Spleen (tissue), 11 donors: ENCODE measurements around the gene XPNPEP2. TPM values are rescaled to one million over a fixed set of nuclear protein-coding genes. Genes with fewer than 3 reads are reported as not detected.

Source experiments
- DNase-seq: peaks from one replicate; pipeline ENCODE4 v3.0.0-alpha.2; 2020
- H3K27ac ChIP-seq, 8 donors: fragments of 200-600 bp; sonication (generic) in 7 of 8; 1 replicate in 4 of 8; 2 replicates in 4 of 8; pipeline versions ENCODE4 v1.5.0 to v1.8.0; 2016 to 2021; ENCODE audit warnings: inconsistent platforms in 4 of 8, mild to moderate bottlenecking in 4 of 8, moderate library complexity in 1 of 8
- H3K27me3 ChIP-seq, 7 donors: fragments of 200-600 bp; sonication (generic) in 6 of 7; replicated peaks in 1 of 7; 1 replicate in 4 of 7; 2 replicates in 3 of 7; pipeline versions ENCODE4 v1.5.0 to v1.8.0; 2016 to 2021; ENCODE audit warnings: inconsistent platforms in 3 of 7, mild to moderate bottlenecking in 1 of 7
- H3K36me3 ChIP-seq, 6 donors: fragments of 200-600 bp; sonication (generic) in 5 of 6; 1 replicate in 4 of 6; 2 replicates in 2 of 6; pipeline versions ENCODE4 v1.5.0 to v1.8.0; 2016 to 2021; ENCODE audit warnings: inconsistent platforms in 2 of 6
- H3K4me1 ChIP-seq, 6 donors: fragments of 200-600 bp; sonication (generic) in 5 of 6; 1 replicate in 3 of 6; 2 replicates in 3 of 6; pipeline versions ENCODE4 v1.5.0 to v1.8.0; 2016 to 2021; ENCODE audit warnings: inconsistent platforms in 3 of 6
- H3K4me3 ChIP-seq, 8 donors: fragments of 200-600 bp; sonication (generic) in 7 of 8; 1 replicate in 4 of 8; 2 replicates in 4 of 8; pipeline versions ENCODE4 v1.5.0 to v1.8.0; 2016 to 2021; ENCODE audit warnings: inconsistent platforms in 4 of 8, mild to moderate bottlenecking in 4 of 8, moderate library complexity in 2 of 8
- H3K9me3 ChIP-seq, 8 donors: fragments of 200-600 bp; sonication (generic) in 7 of 8; 1 replicate in 4 of 8; 2 replicates in 4 of 8; pipeline versions ENCODE4 v1.5.0 to v1.8.0; 2016 to 2021; ENCODE audit warnings: inconsistent platforms in 4 of 8
- CTCF ChIP-seq, 11 experiments: fragments of 200-600 bp in 7 of 11; fragments of 450-650 bp in 4 of 11; sonication (generic) in 4 of 11; IDR thresholded peaks in 8 of 11; conservative IDR thresholded peaks in 3 of 11; 1 replicate in 7 of 11; 2 replicates in 4 of 11; pipeline versions ENCODE4 v1.4.0 to v1.8.0; 2016 to 2021; ENCODE audit warnings: antibody characterized with exemption in 11 of 11, inconsistent platforms in 4 of 11, mild to moderate bottlenecking in 1 of 11
- POLR2A ChIP-seq, 3 donors: fragments of 450-650 bp; IDR thresholded peaks; one replicate each; pipeline ENCODE4 v1.5.1; 2017; ENCODE audit warnings: antibody characterized with exemption in 3 of 3, mild to moderate bottlenecking in 1 of 3
- POLR2AphosphoS5 ChIP-seq, 3 donors: sonication (generic); formaldehyde crosslinking; IDR thresholded peaks; one replicate each; pipeline ENCODE4 v1.5.1; 2017; ENCODE audit warnings: antibody characterized with exemption in 3 of 3
- WGBS, 5 donors: extraction: QIAGEN DNeasy Blood & Tissue Kit in 3 of 5; methylation state at CpG; one replicate each; pipeline versions ENCODE4 v1.1.5 to v1.1.7; 2013 to 2018; 5-methylcytosine and 5-hydroxymethylcytosine counted together
- intact Hi-C: fragments of 100-400 bp; cut with DNase I; formaldehyde crosslinking; loops from one replicate; pipeline ENCODE4 v1.15.0; 2023; ENCODE audit warnings: low total_unique reads
- polyA plus RNA-seq, 3 donors: library from polyadenylated mRNA; stranded (reverse); fragments of 200-250 nt; gene quantifications; one replicate each; pipeline ENCODE4 v1.2.1, GENCODE V29; 2013
- total RNA-seq, 7 donors: library from RNA; depleted of rRNA in 3 of 7; stranded (reverse); fragments of >200 nt in 3 of 7; fragmentation: NEBNext Ultra II Directional in 4 of 7; extraction: Animal tissue kit (Norgen Biotek cat#: 25700) in 4 of 7; gene quantifications; one replicate each; pipeline versions ENCODE4 v1.1.0 to v1.2.1, GENCODE V29; 2016 to 2021
- donor health status: healthy with polysubstance abuse.
- donor health status: DM: no; HTN: no; CAD: no; lungs with moderate emphysema.
- donor health status: DM: no; HTN: no; CAD: no.
- donor health status: Bipolar disorder and iron deficiency.
- donor health status: healthy.
- donor health status: DM: no; HTN: no; CAD: no.
- donor health status: DM: yes; HTN: yes; CAD: no.

XPNPEP2 gene
- total and polyA plus RNA-seq, 10 donors, result 0.09 to 0.74 (median 0.21) TPM

- no peak overlapping the region for H3K27ac ChIP-seq
- no peaks in the 10 kb centered on the region for H3K36me3 ChIP-seq
- H3K4me1 ChIP-seq, result peaks cover 0 to 15% (median 0%) of the 10 kb centered on the region in 6 donors
- H3K27me3 ChIP-seq, result no peaks in the 10 kb centered on the region
- DNase-seq, result no peak
- 60 to 89% (median 71%) methylated on average over 1 to 4 of the region's 4 CpGs for WGBS, 5 donors
- no peaks in the 10 kb centered on the region for H3K9me3 ChIP-seq
- no peak for TF ChIP-seq POLR2AphosphoS5 (IDR thresholded peaks at IDR 0.05)
- TF ChIP-seq CTCF (IDR thresholded peaks at IDR 0.05 in 8 of 11, conservative IDR thresholded peaks at IDR 0.05 in 3 of 11), result no peak
- TF ChIP-seq POLR2A (IDR thresholded peaks at IDR 0.05), result no peak
- intact Hi-C loops, result no loop called here
- H3K4me3 ChIP-seq, result no peak overlapping the region
Observed at GRCh38 chrX:129733335-129733734, 5.4 kb upstream of the XPNPEP2 start.

GRCh38 chrX:129736491-129736890 lies 2.3 kb upstream of the XPNPEP2 start:
- H3K9me3 ChIP-seq, result no peaks in the 10 kb centered on the region
- 57 to 76% (median 63%) methylated on average over 6 of the region's 6 CpGs for whole genome bisulfite sequencing, 5 donors
- intact Hi-C loops, result no loop called here

GRCh38 chrX:129737916-129738315 lies 863 bp upstream of the XPNPEP2 start:
- Histone ChIP-seq H3K4me1 (peaks cover 0 to 39% (median 0%) of the 10 kb centered on the region in 6 donors), H3K36me3 (no peaks in the 10 kb centered on the region), H3K4me3 (no peak overlapping the region), H3K9me3 (no peaks in the 10 kb centered on the region), H3K27me3 (no peaks in the 10 kb centered on the region), H3K27ac (no peak overlapping the region)
- intact Hi-C loops, result no loop called here
- DNase-seq, result no peak
- no peak for TF ChIP-seq POLR2A (IDR thresholded peaks at IDR 0.05)
- no peak for TF ChIP-seq POLR2AphosphoS5 (IDR thresholded peaks at IDR 0.05)
- WGBS, 5 donors, result 45 to 65% (median 60%) methylated on average over 5 of the region's 5 CpGs

More at GRCh38 chrX:129736491-129736890, 2.3 kb upstream of the XPNPEP2 start:
- Histone ChIP-seq H3K27ac (no peak overlapping the region), H3K4me1 (peaks cover 0 to 26% (median 0%) of the 10 kb centered on the region in 6 donors), H3K36me3 (no peaks in the 10 kb centered on the region), H3K4me3 (no peak overlapping the region), H3K27me3 (no peaks in the 10 kb centered on the region)
- DNase-seq, result no peak
- TF ChIP-seq POLR2AphosphoS5 (IDR thresholded peaks at IDR 0.05) (no peak), CTCF (IDR thresholded peaks at IDR 0.05 in 8 of 11, conservative IDR thresholded peaks at IDR 0.05 in 3 of 11) (no peak), POLR2A (IDR thresholded peaks at IDR 0.05) (no peak)

GRCh38 chrX:129739578-129739977 lies 799 bp downstream of the XPNPEP2 start:
- intact Hi-C loops, result no loop called here
- TF ChIP-seq POLR2AphosphoS5 (IDR thresholded peaks at IDR 0.05) (no peak), CTCF (IDR thresholded peaks at IDR 0.05 in 8 of 11, conservative IDR thresholded peaks at IDR 0.05 in 3 of 11) (no peak), POLR2A (IDR thresholded peaks at IDR 0.05) (no peak)
- no peak overlapping the region for H3K27ac ChIP-seq
- no peaks in the 10 kb centered on the region for H3K9me3 ChIP-seq
- H3K27me3 ChIP-seq, result no peaks in the 10 kb centered on the region
- H3K4me3 ChIP-seq, result no peak overlapping the region
- no peak for DNase-seq
- WGBS, 5 donors, result 67 to 77% (median 73%) methylated on average over 2 to 4 of the region's 4 CpGs
- no peaks in the 10 kb centered on the region for H3K36me3 ChIP-seq
- peaks cover 0 to 47% (median 0%) of the 10 kb centered on the region in 6 donors for H3K4me1 ChIP-seq
